Measurements from ENCODE around the gene MMP1. TPM values are rescaled to one million over a fixed set of nuclear protein-coding genes. Genes with fewer than 3 reads are reported as not detected.

Gene MMP1
- total and polyA plus RNA-seq, 8 donors = 1.1 to 9.5 (median 3.2) TPM

DNA sequence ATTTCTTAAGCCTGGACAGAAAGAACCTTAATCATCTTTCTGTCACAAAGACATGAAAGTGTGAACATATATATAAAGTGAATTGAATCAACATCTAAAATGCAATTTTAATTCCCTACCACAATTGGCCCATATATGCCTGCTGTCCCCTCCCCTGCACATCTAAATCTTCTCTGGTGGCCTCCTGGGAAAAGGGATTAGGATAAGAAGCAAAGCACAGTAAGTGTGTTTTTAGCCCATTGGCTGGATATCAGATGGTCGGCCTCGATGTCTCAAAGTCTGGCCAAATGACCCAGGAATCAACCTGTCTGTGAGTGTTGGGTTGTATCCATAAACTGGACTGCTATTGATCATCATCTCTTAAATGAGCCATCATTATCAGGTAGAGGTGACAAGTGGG lies 39.7 kb upstream of the MMP1 start:
- H3K27me3 ChIP-seq = peaks cover 0 to under 1% of the 10 kb centered on the region in 2 donors
- no peak overlapping the region for H3K27ac ChIP-seq
- H3K4me1 ChIP-seq = no peaks in the 10 kb centered on the region
- no peaks in the 10 kb centered on the region for H3K36me3 ChIP-seq
- H3K9me3 ChIP-seq = no peaks in the 10 kb centered on the region
- intact Hi-C loops (cut with DNase I) = no loop called here
- DNase-seq (no peak), ATAC-seq (no peak)
- TF ChIP-seq, protein P1, sequence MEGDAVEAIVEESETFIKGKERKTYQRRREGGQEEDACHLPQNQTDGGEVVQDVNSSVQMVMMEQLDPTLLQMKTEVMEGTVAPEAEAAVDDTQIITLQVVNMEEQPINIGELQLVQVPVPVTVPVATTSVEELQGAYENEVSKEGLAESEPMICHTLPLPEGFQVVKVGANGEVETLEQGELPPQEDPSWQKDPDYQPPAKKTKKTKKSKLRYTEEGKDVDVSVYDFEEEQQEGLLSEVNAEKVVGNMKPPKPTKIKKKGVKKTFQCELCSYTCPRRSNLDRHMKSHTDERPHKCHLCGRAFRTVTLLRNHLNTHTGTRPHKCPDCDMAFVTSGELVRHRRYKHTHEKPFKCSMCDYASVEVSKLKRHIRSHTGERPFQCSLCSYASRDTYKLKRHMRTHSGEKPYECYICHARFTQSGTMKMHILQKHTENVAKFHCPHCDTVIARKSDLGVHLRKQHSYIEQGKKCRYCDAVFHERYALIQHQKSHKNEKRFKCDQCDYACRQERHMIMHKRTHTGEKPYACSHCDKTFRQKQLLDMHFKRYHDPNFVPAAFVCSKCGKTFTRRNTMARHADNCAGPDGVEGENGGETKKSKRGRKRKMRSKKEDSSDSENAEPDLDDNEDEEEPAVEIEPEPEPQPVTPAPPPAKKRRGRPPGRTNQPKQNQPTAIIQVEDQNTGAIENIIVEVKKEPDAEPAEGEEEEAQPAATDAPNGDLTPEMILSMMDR (IDR thresholded peaks at IDR 0.05) = no peak
- no peak overlapping the region for H3K4me3 ChIP-seq

DNA sequence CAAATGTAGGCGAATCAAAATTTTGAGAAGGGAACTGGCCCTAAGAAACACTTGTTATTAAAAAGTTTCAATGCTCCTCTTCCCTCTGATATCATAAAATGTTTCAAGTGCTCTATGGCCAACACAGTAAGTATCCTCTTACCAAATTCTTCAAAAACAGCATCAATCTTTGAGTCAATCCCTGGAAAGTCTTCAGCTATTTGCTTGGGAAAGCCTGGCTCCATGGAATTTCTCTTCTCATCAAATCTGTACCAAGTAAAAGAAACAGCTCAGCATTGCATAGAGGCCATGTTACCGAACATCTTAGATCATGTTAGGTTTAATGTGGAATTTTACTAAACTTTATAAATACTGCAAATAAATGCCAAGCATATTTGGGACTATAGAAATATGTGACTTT lies 39.2 kb upstream of the MMP1 start:
- intact Hi-C loops (cut with DNase I) = no loop called here
- ATAC-seq = no peak

DNA sequence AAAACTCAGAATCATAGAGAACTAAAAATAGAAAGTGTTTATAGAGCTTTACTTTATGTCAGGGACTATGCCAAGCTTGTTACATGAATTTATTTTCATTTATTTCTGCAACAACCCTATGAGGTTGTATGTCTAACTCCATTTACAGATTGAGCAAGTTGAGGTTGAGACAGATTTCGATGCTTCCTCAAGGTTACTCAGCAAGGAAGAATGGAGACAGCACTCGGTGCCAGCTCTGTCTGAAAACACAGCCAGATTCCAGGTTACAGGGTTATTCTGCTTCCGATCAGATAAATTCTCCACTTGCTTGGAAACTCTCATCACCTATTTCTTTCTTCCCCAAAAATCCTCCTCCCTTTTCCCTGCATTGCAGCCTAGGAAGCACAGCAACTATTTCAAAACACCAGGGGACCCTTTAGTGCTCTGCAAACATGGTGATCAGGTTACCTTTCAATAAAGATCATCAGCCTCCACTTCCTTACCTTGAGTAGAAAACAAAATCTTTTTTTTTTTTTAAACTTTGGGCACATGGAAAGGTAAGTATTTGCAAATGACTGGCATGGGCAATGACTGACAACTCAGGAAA lies 38.4 kb upstream of the MMP1 start:
- Histone ChIP-seq H3K9me3 (no peaks in the 10 kb centered on the region), H3K4me1 (no peaks in the 10 kb centered on the region), H3K27me3 (peaks cover 0 to 13% of the 10 kb centered on the region in 2 donors), H3K27ac (no peak overlapping the region), H3K4me3 (no peak overlapping the region), H3K36me3 (no peaks in the 10 kb centered on the region)
- no peak for DNase-seq
- ATAC-seq = no peak
- intact Hi-C loops (cut with DNase I) = no loop called here
- TF ChIP-seq, protein P1 (IDR thresholded peaks at IDR 0.05) = no peak

More for the DNA sequence above, 39.2 kb upstream of the MMP1 start:
- no peak for DNase-seq
- H3K4me1 ChIP-seq = no peaks in the 10 kb centered on the region
- H3K27ac ChIP-seq = no peak overlapping the region
- H3K4me3 ChIP-seq = no peak overlapping the region
- H3K27me3 ChIP-seq = peaks cover 0 to 6% of the 10 kb centered on the region in 2 donors
- H3K36me3 ChIP-seq = no peaks in the 10 kb centered on the region
- H3K9me3 ChIP-seq = no peaks in the 10 kb centered on the region
- TF ChIP-seq, protein P1 (IDR thresholded peaks at IDR 0.05) = no peak

DNA sequence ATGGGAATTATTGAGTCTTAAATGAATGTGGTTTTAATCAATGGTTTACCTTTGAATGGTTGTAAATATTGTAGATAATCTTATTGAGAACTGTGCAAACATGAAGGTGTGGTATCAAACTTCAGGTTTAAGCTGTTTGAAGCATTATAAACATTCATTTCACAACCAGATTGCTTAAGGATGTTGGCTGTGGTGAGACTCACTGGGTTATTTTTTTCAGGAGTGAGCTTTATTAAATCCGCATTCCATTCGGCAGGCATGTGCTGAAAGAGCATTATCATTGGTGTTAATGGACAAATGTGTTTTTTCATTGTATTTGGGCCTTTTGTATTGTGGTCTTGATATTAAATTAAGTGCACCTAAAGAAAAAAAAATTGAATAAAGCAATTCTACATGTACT lies 35.8 kb upstream of the MMP1 start:
- Histone ChIP-seq H3K9me3 (no peaks in the 10 kb centered on the region), H3K4me3 (no peak overlapping the region), H3K27me3 (peaks cover 0 to 36% of the 10 kb centered on the region in 2 donors), H3K36me3 (no peaks in the 10 kb centered on the region), H3K4me1 (no peaks in the 10 kb centered on the region), H3K27ac (no peak overlapping the region)
- intact Hi-C loops (cut with DNase I) = no loop called here
- ATAC-seq (no peak), DNase-seq (no peak)
- TF ChIP-seq, protein P1 (IDR thresholded peaks at IDR 0.05) = no peak

DNA sequence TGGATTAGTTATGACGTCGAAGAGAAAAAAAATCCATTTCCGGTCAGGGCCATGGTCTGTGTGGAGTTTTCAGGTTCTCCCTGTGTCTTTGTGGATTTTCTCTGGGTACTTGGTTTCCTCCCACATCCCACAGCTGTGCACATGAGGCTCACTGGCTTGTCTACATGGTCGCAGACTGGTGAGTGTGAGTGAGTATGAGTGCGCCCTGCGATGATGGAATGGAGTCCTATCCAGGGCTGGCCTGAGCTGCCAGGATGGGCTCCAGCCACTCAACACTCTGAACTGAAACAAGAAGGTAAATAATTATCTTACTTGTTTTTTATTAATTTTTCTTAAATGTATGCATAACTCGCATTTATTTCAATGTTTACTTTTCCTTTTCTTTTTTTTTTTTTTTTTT lies 34.7 kb upstream of the MMP1 start:
- Histone ChIP-seq H3K9me3 (no peaks in the 10 kb centered on the region), H3K4me3 (no peak overlapping the region), H3K4me1 (no peaks in the 10 kb centered on the region), H3K27me3 (peaks cover 0 to 36% of the 10 kb centered on the region in 2 donors), H3K27ac (no peak overlapping the region), H3K36me3 (no peaks in the 10 kb centered on the region)
- TF ChIP-seq, protein P1 (IDR thresholded peaks at IDR 0.05) = no peak
- DNase-seq (no peak), ATAC-seq (no peak)
- intact Hi-C loops (cut with DNase I) = no loop called here

Data from left lung (tissue), 10 donors.